ENCODE measurements around the gene NFATC3.

NFATC3 gene

GRCh38 chr16:68085259-68086071 lies at the start of gene NFATC3:
NFATC3 (plus strand) TSS chr16:68085370; CDS start chr16:68085682, 312 bp downstream.
- peak; percentile 87 for DNase-seq (ENCODE audit: extremely low spot score, insufficient read length, low read depth)
- FAIRE-seq: peak; percentile 91

GRCh38 chr16:68037841-68038597 lies 47.2 kb upstream of the NFATC3 start:
- peak; percentile 35 for FAIRE-seq
- DNase-seq (ENCODE audit: extremely low spot score, insufficient read length, low read depth): no peak

- FAIRE-seq (peak; percentile 87), DNase-seq (ENCODE audit: extremely low spot score, insufficient read length, low read depth) (peak; percentile 77)
Measured at GRCh38 chr16:68040506-68041288, 44.5 kb upstream of the NFATC3 start.

GRCh38 chr16:68041783-68042182 lies 43.4 kb upstream of the NFATC3 start:
- no peak for DNase-seq (ENCODE audit: extremely low spot score, insufficient read length, low read depth)
- FAIRE-seq: no peak

GRCh38 chr16:68046106-68046505 lies 39.1 kb upstream of the NFATC3 start:
- FAIRE-seq: no peak
- DNase-seq (ENCODE audit: extremely low spot score, insufficient read length, low read depth): no peak

GRCh38 chr16:68047987-68048386 lies 37.2 kb upstream of the NFATC3 start:
- DNase-seq (ENCODE audit: extremely low spot score, insufficient read length, low read depth) (no peak), FAIRE-seq (no peak)

GRCh38 chr16:68049449-68049848 lies 35.7 kb upstream of the NFATC3 start:
- FAIRE-seq (no peak), DNase-seq (ENCODE audit: extremely low spot score, insufficient read length, low read depth) (no peak)

GRCh38 chr16:68055395-68055794 lies 29.8 kb upstream of the NFATC3 start:
- DNase-seq (ENCODE audit: extremely low spot score, insufficient read length, low read depth) (no peak), FAIRE-seq (no peak)

- DNase-seq (ENCODE audit: extremely low spot score, insufficient read length, low read depth) (no peak), FAIRE-seq (no peak)
Measured at GRCh38 chr16:68059804-68060203, 25.4 kb upstream of the NFATC3 start.

GRCh38 chr16:68061396-68061795 lies 23.8 kb upstream of the NFATC3 start:
- FAIRE-seq (no peak), DNase-seq (ENCODE audit: extremely low spot score, insufficient read length, low read depth) (no peak)

GRCh38 chr16:68062910-68063393 lies 22.2 kb upstream of the NFATC3 start:
- no peak for FAIRE-seq
- DNase-seq (ENCODE audit: extremely low spot score, insufficient read length, low read depth): no peak

GRCh38 chr16:68064791-68065365 lies 20.3 kb upstream of the NFATC3 start:
- DNase-seq (ENCODE audit: extremely low spot score, insufficient read length, low read depth): no peak
- peak; percentile 73 for FAIRE-seq

- DNase-seq (ENCODE audit: extremely low spot score, insufficient read length, low read depth) (no peak), FAIRE-seq (no peak)
Measured at GRCh38 chr16:68065716-68066305, 19.4 kb upstream of the NFATC3 start.

GRCh38 chr16:68066763-68067162 lies 18.4 kb upstream of the NFATC3 start:
- DNase-seq (ENCODE audit: extremely low spot score, insufficient read length, low read depth) (no peak), FAIRE-seq (no peak)

GRCh38 chr16:68068926-68069325 lies 16.2 kb upstream of the NFATC3 start:
- FAIRE-seq (no peak), DNase-seq (ENCODE audit: extremely low spot score, insufficient read length, low read depth) (no peak)

- no peak for DNase-seq (ENCODE audit: extremely low spot score, insufficient read length, low read depth)
- FAIRE-seq: no peak
Measured at GRCh38 chr16:68069511-68070248, 15.5 kb upstream of the NFATC3 start.

- FAIRE-seq: no peak
- no peak for DNase-seq (ENCODE audit: extremely low spot score, insufficient read length, low read depth)
Measured at GRCh38 chr16:68070249-68070730, 14.9 kb upstream of the NFATC3 start.

- peak; percentile 17 for DNase-seq (ENCODE audit: extremely low spot score, insufficient read length, low read depth)
- peak; percentile 95 for FAIRE-seq
Measured at GRCh38 chr16:68070806-68071517, 14.2 kb upstream of the NFATC3 start.

All from GM18507 (cell line).